ENCODE data around the gene AP2S1. TPM values are rescaled to one million over a fixed set of nuclear protein-coding genes. Genes with fewer than 3 reads are reported as not detected.

AP2S1 gene
- total RNA-seq, 1 experiment from 2014 or later = 241 TPM

- no peak for DNase-seq (ENCODE audit: low spot score)
- H3K4me1 ChIP-seq (ENCODE audit: insufficient read depth, low read length, poor library complexity, severe bottlenecking) = no peaks in the 10 kb centered on the region
- H3K9me3 ChIP-seq (ENCODE audit: low read depth, low read length, poor library complexity, severe bottlenecking) = no peaks in the 10 kb centered on the region
- no TSS peak for BruUV-seq (replicated peaks)
- no peak overlapping the region for H3K27ac ChIP-seq (ENCODE audit: low read depth, low read length, poor library complexity, severe bottlenecking)
- no peaks in the 10 kb centered on the region for H3K36me3 ChIP-seq (ENCODE audit: insufficient read depth, low read length, poor library complexity, severe bottlenecking)
- no peaks in the 10 kb centered on the region for H3K27me3 ChIP-seq (replicated peaks; ENCODE audit: insufficient read depth, low read depth, low read length, poor library complexity)
- TF ChIP-seq CTCF (conservative IDR thresholded peaks at IDR 0.05; ENCODE audit: low read depth, low read length) (no peak), EZH2 (IDR thresholded peaks at IDR 0.05; ENCODE audit: borderline replicate concordance, low read depth, low read length, poor library complexity, severe bottlenecking) (no peak)
- no peak overlapping the region for H3K4me3 ChIP-seq (ENCODE audit: low read depth, low read length, poor library complexity, severe bottlenecking)
- intact Hi-C loops (cut with micrococcal nuclease; ENCODE audit: unreplicated experiment) = no loop called here
- ChIA-PET CTCF (no interaction called here), POLR2A (ENCODE audit: low non-redundant PET) (no interaction called here)
Observed at GRCh38 chr19:46878613-46879375, 28.1 kb upstream of the AP2S1 start.

- Histone ChIP-seq H3K4me3 (ENCODE audit: low read depth, low read length, poor library complexity, severe bottlenecking) (no peak overlapping the region), H3K27me3 (replicated peaks; ENCODE audit: insufficient read depth, low read depth, low read length, poor library complexity) (no peaks in the 10 kb centered on the region), H3K36me3 (ENCODE audit: insufficient read depth, low read length, poor library complexity, severe bottlenecking) (no peaks in the 10 kb centered on the region), H3K4me1 (ENCODE audit: insufficient read depth, low read length, poor library complexity, severe bottlenecking) (no peaks in the 10 kb centered on the region), H3K9me3 (ENCODE audit: low read depth, low read length, poor library complexity, severe bottlenecking) (no peaks in the 10 kb centered on the region), H3K27ac (ENCODE audit: low read depth, low read length, poor library complexity, severe bottlenecking) (no peak overlapping the region)
- no peak for DNase-seq (ENCODE audit: low spot score)
- POLR2A ChIA-PET (ENCODE audit: low non-redundant PET) = no interaction called here
- no TSS peak for BruUV-seq (replicated peaks)
- intact Hi-C loops (cut with micrococcal nuclease; ENCODE audit: unreplicated experiment) = no loop called here
- TF ChIP-seq CTCF (conservative IDR thresholded peaks at IDR 0.05; ENCODE audit: low read depth, low read length) (no peak), EZH2 (IDR thresholded peaks at IDR 0.05; ENCODE audit: borderline replicate concordance, low read depth, low read length, poor library complexity, severe bottlenecking) (no peak)
- CTCF ChIA-PET = no interaction called here
Observed at GRCh38 chr19:46875657-46876056, 25.0 kb upstream of the AP2S1 start.

GRCh38 chr19:46875234-46875633 is 24.6 kb upstream of the AP2S1 start:
- ChIA-PET POLR2A (ENCODE audit: low non-redundant PET) (no interaction called here), CTCF (no interaction called here)
- no peaks in the 10 kb centered on the region for H3K27me3 ChIP-seq (replicated peaks; ENCODE audit: insufficient read depth, low read depth, low read length, poor library complexity)
- DNase-seq (ENCODE audit: low spot score) = no peak
- no peak for TF ChIP-seq EZH2 (IDR thresholded peaks at IDR 0.05; ENCODE audit: borderline replicate concordance, low read depth, low read length, poor library complexity, severe bottlenecking)
- no peak for TF ChIP-seq CTCF (conservative IDR thresholded peaks at IDR 0.05; ENCODE audit: low read depth, low read length)
- intact Hi-C loops (cut with micrococcal nuclease; ENCODE audit: unreplicated experiment) = no loop called here
- H3K36me3 ChIP-seq (ENCODE audit: insufficient read depth, low read length, poor library complexity, severe bottlenecking) = no peaks in the 10 kb centered on the region
- no peaks in the 10 kb centered on the region for H3K9me3 ChIP-seq (ENCODE audit: low read depth, low read length, poor library complexity, severe bottlenecking)
- no TSS peak for BruUV-seq (replicated peaks)
- no peaks in the 10 kb centered on the region for H3K4me1 ChIP-seq (ENCODE audit: insufficient read depth, low read length, poor library complexity, severe bottlenecking)
- H3K4me3 ChIP-seq (ENCODE audit: low read depth, low read length, poor library complexity, severe bottlenecking) = no peak overlapping the region
- H3K27ac ChIP-seq (ENCODE audit: low read depth, low read length, poor library complexity, severe bottlenecking) = no peak overlapping the region
